H1 (cell line): ENCODE data around the gene CCDC63.

Source experiments
- BACH1 ChIP-seq: IDR thresholded peaks from 2 replicates; pipeline ENCODE4 v1.6.1; 2012; ENCODE audit warnings: low read length, improper control_type of control experiment
- CBX8 ChIP-seq: fragments of 300-800, 300-1000 bp; sonication (generic); IDR thresholded peaks from 2 replicates; pipeline ENCODE4 v1.7.1; 2016; ENCODE audit warnings: low read depth, low read length, borderline replicate concordance
- CEBPB ChIP-seq: IDR thresholded peaks from 2 replicates; pipeline ENCODE4 v1.6.1; 2012; ENCODE audit warnings: low read depth, low read length
- CHD2 ChIP-seq: IDR thresholded peaks from 2 replicates; pipeline ENCODE4 v1.6.1; 2012; ENCODE audit warnings: low read length, improper control_type of control experiment
- CTCF ChIP-seq, 3 experiments: IDR thresholded peaks; 1 replicate in 2 of 3; 2 replicates in 1 of 3; pipeline versions ENCODE4 v1.5.1 to v1.6.1; 2011; ENCODE audit warnings: low read length in 3 of 3, mild to moderate bottlenecking in 3 of 3, inconsistent platforms in 2 of 3, low read depth in 1 of 3, moderate library complexity in 1 of 3; ENCODE audit not compliant: insufficient read depth in 1 of 3; ENCODE audit errors: control extremely low read depth in 1 of 3
- EGR1 ChIP-seq: IDR thresholded peaks from 2 replicates; pipeline ENCODE4 v1.6.1; 2011; ENCODE audit warnings: low read depth, low read length, borderline replicate concordance
- GABPA ChIP-seq: IDR thresholded peaks from 2 replicates; pipeline ENCODE4 v1.6.1; 2011; ENCODE audit warnings: mild to moderate bottlenecking, low read length, moderate library complexity, borderline replicate concordance; ENCODE audit not compliant: insufficient read depth
- HDAC2 ChIP-seq, 2 experiments: fragments of 300-600 bp in 1 of 2; sonication (generic) in 1 of 2; IDR thresholded peaks; 2 replicates each; pipeline ENCODE4 v1.6.1; 2011 to 2012; ENCODE audit warnings: low read depth in 2 of 2, low read length in 2 of 2, mild to moderate bottlenecking in 2 of 2, moderate library complexity in 2 of 2, borderline replicate concordance in 1 of 2, inconsistent platforms in 1 of 2
- JUN ChIP-seq: IDR thresholded peaks from 2 replicates; pipeline ENCODE4 v1.6.1; 2011; ENCODE audit warnings: low read depth, mild to moderate bottlenecking, improper control_type of control experiment, low read length
- NRF1 ChIP-seq: IDR thresholded peaks from 2 replicates; pipeline ENCODE4 v1.6.1; 2011; ENCODE audit warnings: mild to moderate bottlenecking, low read depth, low read length, improper control_type of control experiment
- POLR2A ChIP-seq, 2 experiments: IDR thresholded peaks; 1 replicate in 1 of 2; 2 replicates in 1 of 2; pipeline ENCODE4 v1.6.1; 2011; ENCODE audit warnings: low read depth in 2 of 2, low read length in 2 of 2, mild to moderate bottlenecking in 2 of 2; ENCODE audit errors: control extremely low read depth in 1 of 2
- SP1 ChIP-seq: IDR thresholded peaks from 2 replicates; pipeline ENCODE4 v1.6.1; 2011; ENCODE audit warnings: low read depth, low read length
- YY1 ChIP-seq: IDR thresholded peaks from 2 replicates; pipeline ENCODE4 v1.6.1; 2011; ENCODE audit warnings: low read depth, mild to moderate bottlenecking, low read length
- TF ChIP-seq, protein P1 (sequence below): IDR thresholded peaks from 2 replicates; pipeline ENCODE4 v1.6.1; 2012; ENCODE audit warnings: inconsistent platforms

DNA sequence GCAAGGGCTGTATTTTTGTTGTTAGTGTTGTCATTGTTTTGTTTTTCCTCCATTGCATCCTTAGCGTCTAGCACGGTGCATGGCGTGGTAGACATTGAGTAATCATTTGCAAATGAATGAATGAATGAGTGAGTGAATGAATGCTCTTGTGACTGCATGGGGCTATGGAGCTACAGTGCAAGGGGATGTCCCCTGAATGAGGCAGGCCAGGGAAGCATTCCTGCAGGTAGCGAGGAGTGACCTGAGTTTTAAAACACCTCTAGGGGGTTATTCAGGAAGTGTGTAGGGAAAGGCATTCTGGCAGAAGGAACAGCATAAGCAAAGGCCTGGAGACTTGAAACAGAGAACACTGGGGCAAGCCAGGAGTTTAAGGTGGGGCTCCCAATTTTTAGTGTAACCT lies 56.7 kb downstream of the CCDC63 start:
- TF ChIP-seq CEBPB = no peak
- TF ChIP-seq CTCF (IDR thresholded peaks at IDR 0.05; ENCODE audit: control extremely low read depth in 1 of 3, insufficient read depth in 1 of 3, low read depth in 1 of 3, low read length in 3 of 3) = no peak
- TF ChIP-seq CHD2 = no peak
- no peak for TF ChIP-seq YY1
- TF ChIP-seq BACH1 = no peak
- TF ChIP-seq, protein P1, sequence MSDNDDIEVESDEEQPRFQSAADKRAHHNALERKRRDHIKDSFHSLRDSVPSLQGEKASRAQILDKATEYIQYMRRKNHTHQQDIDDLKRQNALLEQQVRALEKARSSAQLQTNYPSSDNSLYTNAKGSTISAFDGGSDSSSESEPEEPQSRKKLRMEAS = no peak
- TF ChIP-seq POLR2A (IDR thresholded peaks at IDR 0.05; ENCODE audit: control extremely low read depth in 1 of 2, low read depth in 2 of 2, low read length in 2 of 2) = no peak
- no peak for TF ChIP-seq SP1
- no peak for TF ChIP-seq CBX8
- no peak for TF ChIP-seq NRF1
- no peak for TF ChIP-seq JUN
- TF ChIP-seq EGR1 = no peak
- no peak for TF ChIP-seq GABPA
- no peak for TF ChIP-seq HDAC2 (IDR thresholded peaks at IDR 0.05; ENCODE audit: borderline replicate concordance in 1 of 2, low read depth in 2 of 2, low read length in 2 of 2)
